HCEC 1CT (cell line): Measurements from ENCODE around the gene CACTIN.
"Not testable (repeated sequence)": the region's sequence is repeated elsewhere in the genome, so short reads cannot be mapped to it uniquely, and the experiment has no call there.

Source experiments
- DNase-seq: peaks from one replicate; pipeline ENCODE4 v3.0.0-alpha.2; 2017

Gene CACTIN

GRCh38 chr19:3585301-3586126 is 41.1 kb downstream of the CACTIN start, which contains the start of gene GIPC3:
GIPC3 (plus strand) TSS chr19:3585478; CDS start chr19:3585598, 120 bp downstream.
- no peak for DNase-seq

- not testable (repeated sequence) for DNase-seq
Measured at GRCh38 chr19:3584036-3584802, 42.4 kb downstream of the CACTIN start.

DNA sequence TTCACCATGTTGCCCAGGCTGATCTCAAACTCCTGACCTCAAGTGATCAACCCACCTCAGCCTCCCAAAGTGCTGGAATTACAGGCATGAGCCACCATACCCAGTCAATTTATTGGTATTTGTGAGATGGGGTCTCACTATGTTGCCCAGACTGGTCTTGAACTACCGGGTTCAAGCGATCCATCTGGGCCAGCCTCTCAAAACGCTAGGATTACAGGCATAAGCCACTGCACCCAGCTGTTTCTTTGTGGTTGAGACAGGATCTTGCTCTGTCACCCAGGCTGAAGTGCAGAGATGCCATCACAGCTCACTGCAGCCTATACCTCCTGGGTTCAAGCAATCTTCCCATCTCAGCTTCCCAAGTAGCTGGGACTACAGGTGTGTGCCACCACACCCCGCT is 44.8 kb downstream of the CACTIN start:
- not testable (repeated sequence) for DNase-seq

- DNase-seq, result peak; percentile 97
Measured at GRCh38 chr19:3580156-3580934, 46.2 kb downstream of the CACTIN start.

- DNase-seq, result no peak
Measured at GRCh38 chr19:3578390-3578789, 48.2 kb downstream of the CACTIN start.

GRCh38 chr19:3577723-3578344 is 48.8 kb downstream of the CACTIN start:
- DNase-seq, result no peak

GRCh38 chr19:3576696-3577443 is 49.7 kb downstream of the CACTIN start:
- DNase-seq, result no peak

GRCh38 chr19:3575949-3576673 is 50.5 kb downstream of the CACTIN start:
- no peak for DNase-seq

GRCh38 chr19:3575260-3575741 is 51.3 kb downstream of the CACTIN start:
- no peak for DNase-seq

GRCh38 chr19:3573858-3574637 is 52.5 kb downstream of the CACTIN start:
- peak; percentile 95 for DNase-seq

- DNase-seq, result no peak
Measured at GRCh38 chr19:3573162-3573857, 53.3 kb downstream of the CACTIN start.

DNA sequence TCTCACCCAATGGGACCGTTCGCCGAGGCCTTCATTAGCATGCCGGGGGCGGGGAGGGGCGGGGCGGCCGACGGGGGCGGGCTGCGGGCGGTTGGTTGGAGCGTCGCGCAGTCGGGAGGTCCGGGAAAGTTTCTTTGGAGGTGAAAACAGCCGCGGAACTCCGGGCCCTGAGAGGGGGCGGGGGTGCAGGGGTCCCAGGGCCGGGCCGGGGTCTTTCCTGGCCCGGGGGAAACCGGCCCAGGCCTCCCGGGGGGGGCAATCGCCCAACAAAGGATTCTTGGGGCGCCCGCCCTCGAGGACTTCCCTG is 53.8 kb downstream of the CACTIN start, which contains the start of gene HMG20B:
HMG20B (plus strand) TSS at position 90 of the 307 bp plus-strand sequence. CDS start 366 bp downstream, outside the sequence.
- DNase-seq, result no peak

GRCh38 chr19:3572132-3572854 is 54.3 kb downstream of the CACTIN start:
- DNase-seq, result peak; percentile 100

DNA sequence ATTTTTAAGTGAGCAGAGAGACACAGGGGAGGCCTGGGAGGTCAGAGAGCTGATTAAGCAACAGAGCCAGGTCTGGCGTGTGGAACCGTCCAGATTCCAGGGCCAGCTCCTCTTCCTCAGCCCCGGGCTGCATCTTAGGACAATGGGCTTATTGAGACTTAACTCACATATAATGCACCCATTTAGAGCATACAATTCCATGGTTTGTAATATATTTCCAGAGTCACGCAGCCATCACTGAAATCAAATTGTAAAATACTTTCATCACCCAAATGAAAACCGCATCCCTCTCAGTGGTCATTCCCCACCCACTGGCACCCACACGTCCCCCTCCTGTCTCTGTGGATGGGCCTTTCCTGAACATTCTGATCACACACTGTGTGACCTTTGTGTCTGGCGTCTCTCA is 56.0 kb downstream of the CACTIN start:
- DNase-seq, result no peak

DNA sequence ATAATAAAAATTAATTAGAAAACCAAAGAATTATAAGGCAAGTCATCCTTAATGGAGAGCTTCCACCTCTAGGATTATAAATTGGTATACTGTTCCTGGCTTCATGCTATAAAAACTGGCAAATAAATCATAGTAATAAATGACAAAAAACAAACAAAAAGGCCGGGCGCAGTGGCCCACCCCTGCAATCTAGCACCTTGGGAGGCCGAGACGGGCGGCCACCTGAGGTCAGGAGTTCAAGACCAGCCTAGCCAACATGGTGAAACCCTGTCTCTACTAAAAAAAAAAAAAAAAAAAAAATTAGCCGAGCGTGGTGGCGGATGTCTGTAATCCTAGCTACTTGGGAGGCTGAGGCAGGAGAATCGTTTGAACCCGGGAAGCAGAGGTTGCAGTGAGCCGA is 56.5 kb downstream of the CACTIN start:
- not testable (repeated sequence) for DNase-seq

DNA sequence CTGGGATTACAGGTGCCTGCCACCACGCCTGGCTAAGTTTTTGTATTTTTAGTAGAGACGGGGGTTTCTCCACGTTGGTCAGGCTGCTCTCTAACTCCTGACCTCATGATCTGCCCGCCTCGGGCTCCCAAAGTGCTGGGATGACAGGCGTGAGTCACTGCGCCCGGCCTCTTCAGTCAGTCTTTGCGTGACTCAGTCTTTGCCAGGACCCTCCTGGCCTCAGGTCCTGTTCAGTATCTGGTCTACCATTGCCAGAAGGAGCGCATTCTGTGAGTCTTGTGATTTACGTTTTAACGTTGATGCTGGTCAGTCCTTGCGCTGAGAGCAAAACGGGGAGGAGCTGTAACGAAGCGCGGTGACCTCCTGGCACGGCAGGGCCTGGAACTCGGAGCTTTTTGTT is 61.5 kb downstream of the CACTIN start:
- no peak for DNase-seq

DNA sequence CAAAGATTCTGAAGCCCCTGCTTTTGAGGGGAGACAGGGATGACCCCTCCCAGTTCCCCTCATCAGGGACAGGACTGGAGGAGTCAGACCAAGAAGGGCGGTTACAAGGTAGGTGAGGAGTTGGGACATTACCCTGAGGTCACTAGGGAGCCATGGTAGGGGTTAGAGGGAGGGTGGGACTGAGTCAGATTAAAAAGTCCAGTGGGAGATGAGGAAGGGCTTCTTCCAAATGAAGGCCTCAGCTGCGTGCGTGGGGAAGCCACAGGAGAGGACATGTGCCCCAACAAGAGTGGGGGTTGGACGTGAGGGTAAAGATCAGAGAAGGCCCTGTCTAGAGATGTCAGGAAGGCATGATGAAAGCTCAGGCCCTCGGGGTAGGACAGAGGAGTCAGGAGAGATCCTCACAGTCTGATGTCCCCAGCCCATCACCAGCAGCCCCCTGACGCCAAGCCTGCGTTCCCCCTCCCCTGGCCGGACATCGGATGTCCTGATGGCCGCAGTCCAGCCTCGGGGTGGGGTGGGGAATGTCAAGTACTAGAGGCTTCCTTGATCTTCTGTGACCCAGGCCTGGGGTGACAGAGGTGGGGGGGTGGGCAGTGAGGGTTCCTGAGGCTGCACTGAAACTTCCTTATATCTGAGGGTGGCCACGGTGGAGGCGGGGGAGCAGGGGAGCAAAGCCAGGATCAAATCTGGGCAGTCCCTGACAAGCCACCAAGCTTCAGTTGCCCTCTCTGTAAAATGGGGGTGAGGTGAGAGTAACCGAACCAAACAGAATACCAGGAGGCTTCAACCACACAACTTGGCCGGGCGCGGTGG is 62.7 kb downstream of the CACTIN start:
- DNase-seq, result no peak
